Peyer's patch (tissue), 4 donors: ENCODE results near the gene TXNDC9.
"Not testable (repeated sequence)": the region's sequence is repeated elsewhere in the genome, so short reads cannot be mapped to it uniquely, and the experiment has no call there.

ENCODE experiments used
- POLR2A ChIP-seq, 2 donors: fragments of 450-650 bp; IDR thresholded peaks; one replicate each; pipeline ENCODE4 v1.5.1; 2017; ENCODE audit warnings: antibody characterized with exemption in 2 of 2, mild to moderate bottlenecking in 2 of 2, moderate library complexity in 2 of 2
- TF ChIP-seq, protein P1 (sequence below), 6 experiments: fragments of 450-650 bp in 4 of 6; fragments of 200-600 bp in 2 of 6; sonication (generic) in 1 of 6; IDR thresholded peaks; one replicate each; pipeline ENCODE4 v1.5.1; 2017 to 2019; ENCODE audit warnings: antibody characterized with exemption in 6 of 6, mild to moderate bottlenecking in 3 of 6, moderate library complexity in 1 of 6

DNA sequence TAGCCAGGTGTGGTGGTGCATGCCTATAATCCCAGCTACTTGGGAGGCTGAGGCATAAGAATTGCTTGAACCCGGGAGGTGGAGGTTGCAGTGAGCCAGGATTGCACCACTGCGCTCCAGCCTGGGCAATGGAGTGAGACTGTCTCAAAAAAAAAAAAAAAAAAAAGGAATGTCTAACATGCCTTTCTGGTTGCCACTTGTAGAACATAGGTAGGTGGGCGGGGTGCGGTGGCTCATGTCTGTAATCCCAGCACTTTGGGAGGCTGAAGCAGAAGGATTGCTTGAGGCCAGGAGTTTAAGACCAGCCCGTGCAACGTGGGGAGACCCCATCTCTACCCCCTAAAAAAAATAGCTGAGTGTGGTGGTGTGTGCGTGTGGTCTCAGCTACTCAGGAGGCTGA is 9.3 kb upstream of the TXNDC9 start:
- TF ChIP-seq, protein P1, sequence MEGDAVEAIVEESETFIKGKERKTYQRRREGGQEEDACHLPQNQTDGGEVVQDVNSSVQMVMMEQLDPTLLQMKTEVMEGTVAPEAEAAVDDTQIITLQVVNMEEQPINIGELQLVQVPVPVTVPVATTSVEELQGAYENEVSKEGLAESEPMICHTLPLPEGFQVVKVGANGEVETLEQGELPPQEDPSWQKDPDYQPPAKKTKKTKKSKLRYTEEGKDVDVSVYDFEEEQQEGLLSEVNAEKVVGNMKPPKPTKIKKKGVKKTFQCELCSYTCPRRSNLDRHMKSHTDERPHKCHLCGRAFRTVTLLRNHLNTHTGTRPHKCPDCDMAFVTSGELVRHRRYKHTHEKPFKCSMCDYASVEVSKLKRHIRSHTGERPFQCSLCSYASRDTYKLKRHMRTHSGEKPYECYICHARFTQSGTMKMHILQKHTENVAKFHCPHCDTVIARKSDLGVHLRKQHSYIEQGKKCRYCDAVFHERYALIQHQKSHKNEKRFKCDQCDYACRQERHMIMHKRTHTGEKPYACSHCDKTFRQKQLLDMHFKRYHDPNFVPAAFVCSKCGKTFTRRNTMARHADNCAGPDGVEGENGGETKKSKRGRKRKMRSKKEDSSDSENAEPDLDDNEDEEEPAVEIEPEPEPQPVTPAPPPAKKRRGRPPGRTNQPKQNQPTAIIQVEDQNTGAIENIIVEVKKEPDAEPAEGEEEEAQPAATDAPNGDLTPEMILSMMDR (IDR thresholded peaks at IDR 0.05): not testable (repeated sequence)
- TF ChIP-seq POLR2A (IDR thresholded peaks at IDR 0.05): not testable (repeated sequence)
